Measurements from ENCODE around the gene CRYBG1.

The CRYBG1 gene

GRCh38 chr6:106419900-106420613 is 59.5 kb downstream of the CRYBG1 start:
- DNase-seq (ENCODE audit: insufficient read length, low spot score) (no peak), FAIRE-seq (no peak)

GRCh38 chr6:106421496-106421895 is 61.0 kb downstream of the CRYBG1 start:
- FAIRE-seq, result no peak
- no peak for DNase-seq (ENCODE audit: insufficient read length, low spot score)

- no peak for DNase-seq (ENCODE audit: insufficient read length, low spot score)
- no peak for FAIRE-seq
Measured at GRCh38 chr6:106422534-106422933, 62.0 kb downstream of the CRYBG1 start.

GRCh38 chr6:106425382-106425781 is 64.9 kb downstream of the CRYBG1 start:
- FAIRE-seq (no peak), DNase-seq (ENCODE audit: insufficient read length, low spot score) (no peak)

- FAIRE-seq (no peak), DNase-seq (ENCODE audit: insufficient read length, low spot score) (no peak)
Measured at GRCh38 chr6:106426250-106426970, 65.9 kb downstream of the CRYBG1 start.

GRCh38 chr6:106430466-106430865 is 69.9 kb downstream of the CRYBG1 start:
- FAIRE-seq (no peak), DNase-seq (ENCODE audit: insufficient read length, low spot score) (no peak)

GRCh38 chr6:106431405-106431804 is 70.9 kb downstream of the CRYBG1 start:
- DNase-seq (ENCODE audit: insufficient read length, low spot score) (no peak), FAIRE-seq (no peak)

GRCh38 chr6:106431972-106432371 is 71.5 kb downstream of the CRYBG1 start:
- DNase-seq (ENCODE audit: insufficient read length, low spot score), result no peak
- no peak for FAIRE-seq

GRCh38 chr6:106434530-106434929 is 74.0 kb downstream of the CRYBG1 start:
- FAIRE-seq (no peak), DNase-seq (ENCODE audit: insufficient read length, low spot score) (no peak)

GRCh38 chr6:106439459-106439858 is 78.9 kb downstream of the CRYBG1 start:
- FAIRE-seq, result no peak
- no peak for DNase-seq (ENCODE audit: insufficient read length, low spot score)

- no peak for FAIRE-seq
- DNase-seq (ENCODE audit: insufficient read length, low spot score), result no peak
Measured at GRCh38 chr6:106440546-106440945, 80.0 kb downstream of the CRYBG1 start.

GRCh38 chr6:106442395-106442794 is 81.9 kb downstream of the CRYBG1 start:
- DNase-seq (ENCODE audit: insufficient read length, low spot score) (no peak), FAIRE-seq (no peak)

GRCh38 chr6:106444777-106445507 is 84.4 kb downstream of the CRYBG1 start:
- FAIRE-seq, result no peak

GRCh38 chr6:106445508-106445878 is 85.0 kb downstream of the CRYBG1 start:
- no peak for FAIRE-seq
- DNase-seq (ENCODE audit: insufficient read length, low spot score), result no peak

More at GRCh38 chr6:106444777-106445507, 84.4 kb downstream of the CRYBG1 start:
- DNase-seq (ENCODE audit: insufficient read length, low spot score), result peak; percentile 61

GRCh38 chr6:106446287-106446885 is 85.9 kb downstream of the CRYBG1 start:
- DNase-seq (ENCODE audit: insufficient read length, low spot score), result no peak
- FAIRE-seq, result no peak

GRCh38 chr6:106446983-106447382 is 86.5 kb downstream of the CRYBG1 start:
- DNase-seq (ENCODE audit: insufficient read length, low spot score), result no peak
- no peak for FAIRE-seq

GRCh38 chr6:106448000-106448426 is 87.5 kb downstream of the CRYBG1 start:
- DNase-seq (ENCODE audit: insufficient read length, low spot score), result no peak
- FAIRE-seq, result no peak

- DNase-seq (ENCODE audit: insufficient read length, low spot score), result no peak
- FAIRE-seq, result no peak
Measured at GRCh38 chr6:106450653-106451052, 90.1 kb downstream of the CRYBG1 start.

- DNase-seq (ENCODE audit: insufficient read length, low spot score) (no peak), FAIRE-seq (no peak)
Measured at GRCh38 chr6:106451439-106451838, 90.9 kb downstream of the CRYBG1 start.

GRCh38 chr6:106452628-106453027 is 92.1 kb downstream of the CRYBG1 start:
- FAIRE-seq (no peak), DNase-seq (ENCODE audit: insufficient read length, low spot score) (no peak)

- DNase-seq (ENCODE audit: insufficient read length, low spot score), result no peak
- no peak for FAIRE-seq
Measured at GRCh38 chr6:106453756-106454367, 93.3 kb downstream of the CRYBG1 start.

All from HTR-8/SVneo (cell line).